H1 (cell line): ENCODE results near the gene MAPKAPK5. TPM values are rescaled to one million over a fixed set of nuclear protein-coding genes. Genes with fewer than 3 reads are reported as not detected.

ENCODE experiments used
- BRCA1 ChIP-seq: IDR thresholded peaks from 2 replicates; pipeline ENCODE4 v1.6.1; 2012; ENCODE audit warnings: low read depth, low read length, improper control_type of control experiment
- CBX8 ChIP-seq: fragments of 300-800, 300-1000 bp; sonication (generic); IDR thresholded peaks from 2 replicates; pipeline ENCODE4 v1.7.1; 2016; ENCODE audit warnings: low read depth, low read length, borderline replicate concordance
- CHD2 ChIP-seq: IDR thresholded peaks from 2 replicates; pipeline ENCODE4 v1.6.1; 2012; ENCODE audit warnings: low read length, improper control_type of control experiment
- EP300 ChIP-seq, 2 experiments: IDR thresholded peaks; 1 replicate in 1 of 2; 2 replicates in 1 of 2; pipeline ENCODE4 v1.6.1; 2011 to 2012; ENCODE audit warnings: low read depth in 2 of 2, low read length in 2 of 2, mild to moderate bottlenecking in 2 of 2, borderline replicate concordance in 1 of 2, inconsistent platforms in 1 of 2, moderate library complexity in 1 of 2
- GTF2F1 ChIP-seq: IDR thresholded peaks from 2 replicates; pipeline ENCODE4 v1.6.1; 2012; ENCODE audit warnings: low read depth, low read length, improper control_type of control experiment, borderline replicate concordance
- HDAC2 ChIP-seq, 2 experiments: fragments of 300-600 bp in 1 of 2; sonication (generic) in 1 of 2; IDR thresholded peaks; 2 replicates each; pipeline ENCODE4 v1.6.1; 2011 to 2012; ENCODE audit warnings: low read depth in 2 of 2, low read length in 2 of 2, mild to moderate bottlenecking in 2 of 2, moderate library complexity in 2 of 2, borderline replicate concordance in 1 of 2, inconsistent platforms in 1 of 2
- JUND ChIP-seq: IDR thresholded peaks from 2 replicates; pipeline ENCODE4 v1.6.1; 2011; ENCODE audit warnings: mild to moderate bottlenecking, improper control_type of control experiment, low read length
- KDM4A ChIP-seq: IDR thresholded peaks from one replicate; pipeline ENCODE4 v1.7.1; 2012; ENCODE audit warnings: low read depth, mild to moderate bottlenecking, moderate library complexity, low read length, inconsistent platforms; ENCODE audit not compliant: severe bottlenecking
- KDM5A ChIP-seq: fragments of 200-600 bp; IDR thresholded peaks from 2 replicates; pipeline ENCODE4 v1.7.1; 2012; ENCODE audit warnings: mild to moderate bottlenecking, low read length, inconsistent platforms, mixed read lengths
- NRF1 ChIP-seq: IDR thresholded peaks from 2 replicates; pipeline ENCODE4 v1.6.1; 2011; ENCODE audit warnings: mild to moderate bottlenecking, low read depth, low read length, improper control_type of control experiment
- PHF8 ChIP-seq: fragments of 200-600 bp; sonication (generic); conservative IDR thresholded peaks from 2 replicates; pipeline ENCODE4 v1.7.1; 2012; ENCODE audit warnings: low read depth, mild to moderate bottlenecking, inconsistent platforms, low read length, moderate library complexity
- RBBP5 ChIP-seq: IDR thresholded peaks from 2 replicates; pipeline ENCODE4 v1.7.1; 2012; ENCODE audit warnings: low read depth, mild to moderate bottlenecking, inconsistent platforms, low read length, moderate library complexity, borderline replicate concordance
- SAP30 ChIP-seq: fragments of 300-600 bp; sonication (generic); IDR thresholded peaks from 2 replicates; pipeline ENCODE4 v1.7.1; 2012; ENCODE audit warnings: low read length, moderate library complexity, mild to moderate bottlenecking, inconsistent platforms; ENCODE audit not compliant: insufficient read depth, insufficient replicate concordance
- SIN3A ChIP-seq, 2 experiments: IDR thresholded peaks in 1 of 2; conservative IDR thresholded peaks in 1 of 2; 2 replicates each; pipeline ENCODE4 v1.6.1; 2011 to 2012; ENCODE audit warnings: low read length in 2 of 2, improper control_type of control experiment in 1 of 2, low read depth in 1 of 2, mild to moderate bottlenecking in 1 of 2
- SP2 ChIP-seq: IDR thresholded peaks from 2 replicates; pipeline ENCODE4 v1.6.1; 2012; ENCODE audit warnings: mild to moderate bottlenecking, low read length, inconsistent platforms
- SP4 ChIP-seq: IDR thresholded peaks from 2 replicates; pipeline ENCODE4 v1.6.1; 2012; ENCODE audit warnings: low read length, inconsistent platforms
- SRF ChIP-seq: IDR thresholded peaks from 2 replicates; pipeline ENCODE4 v1.6.1; 2011; ENCODE audit warnings: mild to moderate bottlenecking, low read depth, low read length, moderate library complexity
- TCF12 ChIP-seq: IDR thresholded peaks from 2 replicates; pipeline ENCODE4 v1.6.1; 2011; ENCODE audit warnings: low read depth, mild to moderate bottlenecking, low read length
- TEAD4 ChIP-seq: IDR thresholded peaks from 2 replicates; pipeline ENCODE4 v1.6.1; 2012; ENCODE audit warnings: low read depth, low read length, inconsistent platforms, mixed read lengths
- ZNF274 ChIP-seq: IDR thresholded peaks from 2 replicates; pipeline ENCODE4 v1.7.0; 2012; ENCODE audit warnings: low read length, borderline replicate concordance; ENCODE audit errors: extremely low read depth
- polyA plus RNA-seq, 7 experiments: library from polyadenylated mRNA; depleted of rRNA in 3 of 7; stranded (reverse) in 5 of 7; unstranded in 2 of 7; fragments of >200 nt in 5 of 7; fragments of 200-250 nt in 2 of 7; gene quantifications; 1 replicate in 5 of 7; 2 replicates in 1 of 7; 4 replicates in 1 of 7; pipeline versions ENCODE4 v1.2.1 to v1.2.3, GENCODE V29; 2011 to 2013; ENCODE audit warnings: missing spikeins in 2 of 7, mixed read lengths in 2 of 7
- total RNA-seq: library from RNA; stranded (reverse); fragmentation: NEBNext Ultra II Directional; extraction: Animal tissue kit (Norgen Biotek cat#: 25700); gene quantifications from 2 replicates; pipeline ENCODE4 v1.2.1, GENCODE V29; 2021
- TF ChIP-seq, protein P1 (sequence below): IDR thresholded peaks from 2 replicates; pipeline ENCODE4 v1.6.1; 2012; ENCODE audit warnings: low read length, inconsistent platforms

MAPKAPK5 gene
- total and polyA plus RNA-seq, 2 of the 8 experiments (the other 6 are each of a cell fraction or from before 2014, with no cell fraction given) = 40.0 to 91.5 TPM

DNA sequence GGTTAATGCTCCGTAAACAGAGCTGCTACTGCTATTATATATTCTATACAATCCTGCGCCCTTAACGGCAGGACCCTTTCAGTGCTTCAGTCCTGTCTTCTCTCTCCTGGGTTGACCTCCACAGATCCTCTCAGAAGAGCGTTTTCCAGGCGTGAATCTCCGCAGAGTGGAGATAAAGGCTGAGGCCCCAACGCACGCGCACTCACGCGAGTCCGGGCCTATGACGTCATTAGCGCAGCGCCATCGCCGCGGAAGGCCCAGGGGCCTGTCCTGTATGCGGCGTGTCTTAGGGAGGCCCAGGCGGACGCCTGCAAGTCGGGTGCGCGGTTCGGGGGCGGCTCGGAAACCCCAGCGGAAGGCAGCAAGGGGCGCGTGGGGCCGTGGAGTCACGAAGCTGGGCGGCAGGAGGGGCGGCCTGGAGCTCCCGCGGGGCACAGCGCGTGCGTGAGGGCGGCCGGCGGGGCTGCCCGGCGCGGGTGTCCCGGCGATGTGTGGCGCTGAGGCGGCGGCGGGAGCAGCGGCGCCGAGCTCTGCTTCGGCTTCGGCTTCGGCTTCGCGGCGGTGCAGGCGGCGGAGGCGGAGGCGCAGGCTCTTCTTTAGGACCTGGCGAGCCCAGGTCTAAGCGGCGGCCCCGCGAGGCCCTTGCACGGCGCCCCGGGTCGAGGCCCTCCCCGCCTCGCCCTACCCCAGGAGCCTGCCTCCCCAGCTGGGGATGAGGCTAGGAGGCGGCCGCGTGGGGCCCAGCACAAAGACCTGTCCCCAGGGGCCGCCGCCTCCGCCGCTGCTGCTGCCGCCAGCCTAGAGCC is at the start of gene MAPKAPK5 (continued):
- TF ChIP-seq PHF8 (peak; percentile 70), CBX8 (no peak), SIN3A (conservative IDR thresholded peaks at IDR 0.05 in 1 of 2, IDR thresholded peaks at IDR 0.05 in 1 of 2; ENCODE audit: low read depth in 1 of 2, low read length in 2 of 2) (peak in 1 of 2 experiments; percentile 71; a peak in 2 of 4 replicates), TEAD4 (no peak), JUND (peak; percentile 98), HDAC2 (IDR thresholded peaks at IDR 0.05; ENCODE audit: borderline replicate concordance in 1 of 2, low read depth in 2 of 2, low read length in 2 of 2) (peak; percentile 21 to 62; a peak in 1 of 4 replicates), CHD2 (peak; percentile 88), SAP30 (peak; percentile 48), KDM4A (peak; percentile 100), SP2 (no peak), RBBP5 (peak; percentile 94; the same call in 1 of the 2 replicates), BRCA1 (peak; percentile 73), NRF1 (peak; percentile 54), KDM5A (peak; percentile 89), ZNF274 (no peak), SRF (peak; percentile 84), SP4 (peak; percentile 98), TCF12 (0 out of 2 replicates have a peak, but pooled peaks have one; percentile 18), GTF2F1 (peak; percentile 51; the same call in 1 of the 2 replicates), EP300 (IDR thresholded peaks at IDR 0.05; ENCODE audit: borderline replicate concordance in 1 of 2, low read depth in 2 of 2, low read length in 2 of 2) (peak in 1 of 2 experiments; percentile 38; a peak in 1 of 3 replicates)
- TF ChIP-seq, protein P1, sequence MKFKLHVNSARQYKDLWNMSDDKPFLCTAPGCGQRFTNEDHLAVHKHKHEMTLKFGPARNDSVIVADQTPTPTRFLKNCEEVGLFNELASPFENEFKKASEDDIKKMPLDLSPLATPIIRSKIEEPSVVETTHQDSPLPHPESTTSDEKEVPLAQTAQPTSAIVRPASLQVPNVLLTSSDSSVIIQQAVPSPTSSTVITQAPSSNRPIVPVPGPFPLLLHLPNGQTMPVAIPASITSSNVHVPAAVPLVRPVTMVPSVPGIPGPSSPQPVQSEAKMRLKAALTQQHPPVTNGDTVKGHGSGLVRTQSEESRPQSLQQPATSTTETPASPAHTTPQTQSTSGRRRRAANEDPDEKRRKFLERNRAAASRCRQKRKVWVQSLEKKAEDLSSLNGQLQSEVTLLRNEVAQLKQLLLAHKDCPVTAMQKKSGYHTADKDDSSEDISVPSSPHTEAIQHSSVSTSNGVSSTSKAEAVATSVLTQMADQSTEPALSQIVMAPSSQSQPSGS = no peak; the same call in none of the 2 replicates
